Skin epidermis (tissue), 12 donors: ENCODE data around the gene PHF23.
A peak's percentile ranks its signal among the peaks of the same experiment; 100 is the strongest.

Experiments
- H3K27ac ChIP-seq, 21 experiments: fragments of 200-600 bp; sonication (generic) in 11 of 21; one replicate each; pipeline ENCODE4 v1.5.0; 2020; ENCODE audit warnings: mild to moderate bottlenecking in 3 of 21, inconsistent platforms in 2 of 21, moderate library complexity in 2 of 21
- H3K4me3 ChIP-seq, 7 experiments: fragments of 200-600 bp; sonication (generic) in 2 of 7; one replicate each; pipeline ENCODE4 v1.5.0; 2020; ENCODE audit warnings: inconsistent platforms in 2 of 7, mild to moderate bottlenecking in 2 of 7, moderate library complexity in 1 of 7

PHF23 gene

GRCh38 chr17:7239091-7240027 lies at the start of gene PHF23:
Gene PHF23, minus strand, starts transcription at chr17:7239457. Its CDS starts 178 bp downstream, at chr17:7239279.
- H3K4me3 ChIP-seq = peak within 1 kb of the TSS; percentile 78 to 98 (median 94)
- H3K27ac ChIP-seq = peak within 1 kb of the TSS; percentile 87 to 100 (median 97)

GRCh38 chr17:7285679-7286078 lies 46.4 kb upstream of the PHF23 start:
- no peak overlapping the region for H3K27ac ChIP-seq
- H3K4me3 ChIP-seq = no peak overlapping the region

- Histone ChIP-seq H3K4me3 (no peak overlapping the region), H3K27ac (no peak overlapping the region)
These were observed 45.7 kb upstream of the PHF23 start for GRCh38 chr17:7284911-7285310.

GRCh38 chr17:7283471-7284216 lies 44.4 kb upstream of the PHF23 start:
- Histone ChIP-seq H3K27ac (no peak overlapping the region), H3K4me3 (no peak overlapping the region)

- Histone ChIP-seq H3K27ac (peak overlapping the region in 1 of 21 experiments; percentile 50), H3K4me3 (no peak overlapping the region)
These were observed 43.6 kb upstream of the PHF23 start for GRCh38 chr17:7282752-7283321.

- Histone ChIP-seq H3K27ac (peak overlapping the region in 6 of 21 experiments; percentile 4 to 53 (median 16)), H3K4me3 (peak overlapping the region; percentile 14 to 46 (median 28))
These were observed 42.9 kb upstream of the PHF23 start for GRCh38 chr17:7281953-7282751.

- H3K27ac ChIP-seq = peak within 1 kb of the TSS in 14 of 21 experiments; percentile 4 to 74 (median 42)
- H3K4me3 ChIP-seq = peak within 1 kb of the TSS; percentile 14 to 46 (median 28)
These were observed 42.1 kb upstream of the PHF23 start, which contains the start of gene SLC2A4 for GRCh38 chr17:7281074-7281952. Gene SLC2A4, plus strand, starts transcription at chr17:7281718. Its CDS starts 217 bp downstream, at chr17:7281935.

GRCh38 chr17:7280519-7281073 lies 41.3 kb upstream of the PHF23 start:
- Histone ChIP-seq H3K27ac (peak overlapping the region in 12 of 21 experiments; percentile 10 to 74 (median 52)), H3K4me3 (peak overlapping the region; percentile 13 to 46 (median 26))

GRCh38 chr17:7279448-7279847 lies 40.2 kb upstream of the PHF23 start:
- no peak overlapping the region for H3K27ac ChIP-seq
- H3K4me3 ChIP-seq = no peak overlapping the region

- Histone ChIP-seq H3K27ac (no peak overlapping the region), H3K4me3 (no peak overlapping the region)
These were observed 27.5 kb upstream of the PHF23 start for GRCh38 chr17:7266784-7267183.

GRCh38 chr17:7263801-7264078 lies 24.5 kb upstream of the PHF23 start:
- Histone ChIP-seq H3K4me3 (no peak overlapping the region), H3K27ac (no peak overlapping the region)

- H3K27ac ChIP-seq = peak overlapping the region in 7 of 21 experiments; percentile 9 to 67 (median 31)
- peak overlapping the region in 6 of 7 experiments; percentile 8 to 45 (median 32) for H3K4me3 ChIP-seq
These were observed 23.9 kb upstream of the PHF23 start for GRCh38 chr17:7262935-7263800.

- Histone ChIP-seq H3K4me3 (peak within 1 kb of the TSS; percentile 31 to 45 (median 35)), H3K27ac (peak within 1 kb of the TSS in 18 of 21 experiments; percentile 18 to 79 (median 54))
These were observed 23.1 kb upstream of the PHF23 start, which contains the start of gene CLDN7 for GRCh38 chr17:7262192-7262934. Gene CLDN7, minus strand, starts transcription at chr17:7262478. Its CDS starts 435 bp downstream, at chr17:7262043.

- H3K27ac ChIP-seq = peak overlapping the region in 19 of 21 experiments; percentile 18 to 79 (median 54)
- H3K4me3 ChIP-seq = peak overlapping the region; percentile 31 to 45 (median 35)
These were observed 22.3 kb upstream of the PHF23 start for GRCh38 chr17:7261379-7262191.

- Histone ChIP-seq H3K4me3 (peak overlapping the region; percentile 31 to 45 (median 35)), H3K27ac (peak overlapping the region in 19 of 21 experiments; percentile 18 to 79 (median 54))
These were observed 21.6 kb upstream of the PHF23 start for GRCh38 chr17:7260651-7261378.
